ENCODE results near the gene C1orf226.

Gene C1orf226

GRCh38 chr1:162359523-162360236, 21.8 kb upstream of the C1orf226 start:
- no peak for TF ChIP-seq CTCF (conservative IDR thresholded peaks at IDR 0.05)
- no peak for TF ChIP-seq ZFX (IDR thresholded peaks at IDR 0.05)
- no peak overlapping the region for H3K27ac ChIP-seq

GRCh38 chr1:162360237-162360873, 21.2 kb upstream of the C1orf226 start:
- TF ChIP-seq CTCF (conservative IDR thresholded peaks at IDR 0.05) (no peak), ZFX (IDR thresholded peaks at IDR 0.05) (no peak)
- H3K27ac ChIP-seq: no peak overlapping the region

- no peak for TF ChIP-seq CTCF (conservative IDR thresholded peaks at IDR 0.05)
- TF ChIP-seq ZFX (IDR thresholded peaks at IDR 0.05): no peak
- no peak overlapping the region for H3K27ac ChIP-seq
These were observed 20.7 kb upstream of the C1orf226 start for GRCh38 chr1:162360874-162361260.

- TF ChIP-seq ZFX (IDR thresholded peaks at IDR 0.05) (no peak), CTCF (conservative IDR thresholded peaks at IDR 0.05) (no peak)
- H3K27ac ChIP-seq: no peak overlapping the region
These were observed 20.2 kb upstream of the C1orf226 start for GRCh38 chr1:162361349-162361748.

GRCh38 chr1:162363823-162364222, 17.7 kb upstream of the C1orf226 start:
- no peak for TF ChIP-seq ZFX (IDR thresholded peaks at IDR 0.05)
- no peak for TF ChIP-seq CTCF (conservative IDR thresholded peaks at IDR 0.05)
- no peak overlapping the region for H3K27ac ChIP-seq

GRCh38 chr1:162364498-162364897, 17.0 kb upstream of the C1orf226 start:
- TF ChIP-seq ZFX (IDR thresholded peaks at IDR 0.05): no peak
- TF ChIP-seq CTCF (conservative IDR thresholded peaks at IDR 0.05): no peak

GRCh38 chr1:162365284-162366020, 16.1 kb upstream of the C1orf226 start:
- no peak overlapping the region for H3K27ac ChIP-seq
- no peak for TF ChIP-seq ZFX (IDR thresholded peaks at IDR 0.05)
- no peak for TF ChIP-seq CTCF (conservative IDR thresholded peaks at IDR 0.05)

More at GRCh38 chr1:162364498-162364897, 17.0 kb upstream of the C1orf226 start:
- H3K27ac ChIP-seq: no peak overlapping the region

All from C4-2B (cell line).